Forelimb muscle (tissue), 1 donor: ENCODE data around the gene KATNIP. TPM values are rescaled to one million over a fixed set of nuclear protein-coding genes. Genes with fewer than 3 reads are reported as not detected.

ENCODE experiments used
- DNase-seq: peaks from one replicate; pipeline ENCODE4 v3.0.0-alpha.2; 2013; ENCODE audit warnings: low read depth
- polyA plus RNA-seq: library from polyadenylated mRNA; unstranded; fragments of 120-200 nt; gene quantifications from one replicate; pipeline ENCODE4 v1.2.1, GENCODE V29; 2013; ENCODE audit not compliant: insufficient read length

KATNIP gene
- 7.9 TPM for polyA plus RNA-seq

GRCh38 chr16:27549746-27550581, at the start of gene KATNIP, which contains the start of gene GTF3C1:
Gene KATNIP, plus strand, starts transcription at chr16:27550144. Its CDS starts 27 bp downstream, at chr16:27550171.
Gene GTF3C1, minus strand, starts transcription at chr16:27549913. Its CDS starts 23 bp downstream, at chr16:27549890.
- peak; percentile 92 for DNase-seq

- no peak for DNase-seq
Measured at GRCh38 chr16:27500801-27501200, 49.1 kb upstream of the KATNIP start.

- DNase-seq, result no peak
Measured at GRCh38 chr16:27503662-27504061, 46.3 kb upstream of the KATNIP start.

GRCh38 chr16:27505297-27506236, 44.4 kb upstream of the KATNIP start:
- no peak for DNase-seq

- DNase-seq, result no peak
Measured at GRCh38 chr16:27506771-27507170, 43.2 kb upstream of the KATNIP start.

- DNase-seq, result no peak
Measured at GRCh38 chr16:27508476-27508875, 41.5 kb upstream of the KATNIP start.

- no peak for DNase-seq
Measured at GRCh38 chr16:27511657-27512448, 38.1 kb upstream of the KATNIP start.

GRCh38 chr16:27514806-27515205, 35.1 kb upstream of the KATNIP start:
- DNase-seq, result no peak

- DNase-seq, result no peak
Measured at GRCh38 chr16:27515874-27516353, 34.0 kb upstream of the KATNIP start.

- no peak for DNase-seq
Measured at GRCh38 chr16:27516365-27516764, 33.6 kb upstream of the KATNIP start.

GRCh38 chr16:27517664-27518063, 32.3 kb upstream of the KATNIP start:
- DNase-seq, result no peak

- no peak for DNase-seq
Measured at GRCh38 chr16:27518226-27518625, 31.7 kb upstream of the KATNIP start.

- peak; percentile 8 for DNase-seq
Measured at GRCh38 chr16:27520982-27521673, 28.8 kb upstream of the KATNIP start.

- no peak for DNase-seq
Measured at GRCh38 chr16:27522173-27522707, 27.7 kb upstream of the KATNIP start.

GRCh38 chr16:27526180-27526579, 23.8 kb upstream of the KATNIP start:
- no peak for DNase-seq

GRCh38 chr16:27528294-27528693, 21.6 kb upstream of the KATNIP start:
- no peak for DNase-seq

- DNase-seq, result no peak
Measured at GRCh38 chr16:27529962-27530361, 20.0 kb upstream of the KATNIP start.

- no peak for DNase-seq
Measured at GRCh38 chr16:27531186-27531585, 18.8 kb upstream of the KATNIP start.

- no peak for DNase-seq
Measured at GRCh38 chr16:27531826-27532800, 17.8 kb upstream of the KATNIP start.
